NCI-H1417 (cell line): ENCODE measurements around the gene OSBPL1A.

Experiments
- DNase-seq, 3 experiments: peaks; one replicate each; lab custom pipeline; 2025; lab: John Stamatoyannopoulos, UW

OSBPL1A gene

DNA sequence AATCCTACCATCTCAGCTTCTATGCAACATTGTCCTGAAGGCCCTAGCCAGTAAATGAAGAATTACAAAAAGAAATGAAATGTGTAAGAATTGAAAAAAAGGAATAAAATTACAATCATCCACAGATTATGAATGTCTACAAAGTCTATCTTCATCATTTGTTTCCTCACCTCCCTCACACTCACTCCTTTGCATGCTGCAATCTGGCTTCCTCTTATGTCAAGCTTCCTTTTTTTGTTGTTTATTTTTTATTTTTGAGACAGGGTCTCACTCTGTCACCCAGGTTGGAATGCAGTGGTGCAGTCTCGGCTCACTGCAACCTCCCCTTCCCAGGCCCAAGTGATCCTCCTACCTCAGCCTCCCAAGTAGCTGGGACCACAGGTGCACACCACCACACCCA lies 129.7 kb downstream of the OSBPL1A start:
- no peak for DNase-seq

DNA sequence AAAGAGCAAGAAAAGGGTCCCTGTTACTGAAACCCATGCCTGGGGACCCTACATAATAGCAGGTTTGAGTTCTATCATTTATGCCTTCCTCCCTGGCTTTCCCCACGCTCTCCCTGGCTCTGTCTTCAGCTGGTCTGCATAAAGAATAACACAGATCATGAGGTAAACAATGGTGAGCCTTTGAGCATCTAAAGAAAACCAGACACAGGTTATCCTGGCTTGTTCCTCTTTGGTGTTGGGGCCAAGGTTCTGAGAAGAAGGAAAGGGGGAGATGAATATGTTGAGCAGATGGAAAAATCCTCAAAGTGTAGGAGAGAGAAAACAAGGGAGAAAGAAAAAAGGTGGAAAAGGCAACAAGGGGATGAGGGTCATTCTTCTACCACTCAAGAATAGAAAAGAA lies 131.5 kb downstream of the OSBPL1A start:
- no peak for DNase-seq

DNA sequence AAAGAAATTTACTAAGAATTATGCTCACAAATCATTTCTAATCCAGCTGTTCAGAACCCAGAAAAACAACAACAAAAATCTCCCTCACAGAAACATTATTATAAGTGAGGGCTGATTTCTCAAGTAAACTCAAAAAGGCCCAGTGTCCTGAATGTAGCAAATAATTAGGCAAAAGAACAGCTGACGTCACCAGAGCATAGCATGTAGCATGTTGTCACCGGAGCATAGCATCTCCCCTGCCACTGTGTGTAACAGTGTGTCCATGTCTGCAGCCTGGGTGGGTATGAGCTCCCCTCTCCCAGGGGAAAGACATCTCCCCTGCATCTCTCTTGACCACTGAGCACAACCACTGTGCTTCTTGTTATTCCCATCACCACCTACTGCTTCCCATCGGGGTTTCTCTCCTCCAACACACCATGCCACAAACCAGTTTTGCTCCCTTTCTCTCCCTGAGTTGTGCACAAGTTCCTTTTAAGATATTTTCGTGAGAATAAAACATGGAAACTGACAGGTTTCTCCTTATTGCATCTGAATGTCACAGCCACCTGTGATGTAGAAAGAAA lies 132.0 kb downstream of the OSBPL1A start:
- DNase-seq, result no peak

DNA sequence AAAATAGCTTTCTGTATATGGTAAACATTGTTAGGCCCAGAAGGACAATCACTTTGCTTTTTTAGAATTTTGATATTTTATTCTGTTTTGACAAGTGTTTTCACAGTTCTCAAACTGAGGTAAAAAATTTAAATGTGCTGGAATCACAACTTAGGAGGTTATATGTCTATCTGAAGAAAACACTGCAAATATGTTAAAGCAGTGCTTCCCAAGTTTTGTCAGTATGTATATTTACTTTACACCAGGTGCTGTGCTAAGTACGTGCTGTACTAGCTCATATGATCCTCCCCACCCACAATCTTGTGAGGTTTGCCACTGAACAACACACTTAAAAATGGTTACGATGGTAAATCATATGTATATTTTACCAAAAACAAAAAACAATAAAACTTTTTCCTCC lies 134.6 kb downstream of the OSBPL1A start:
- no peak for DNase-seq

DNA sequence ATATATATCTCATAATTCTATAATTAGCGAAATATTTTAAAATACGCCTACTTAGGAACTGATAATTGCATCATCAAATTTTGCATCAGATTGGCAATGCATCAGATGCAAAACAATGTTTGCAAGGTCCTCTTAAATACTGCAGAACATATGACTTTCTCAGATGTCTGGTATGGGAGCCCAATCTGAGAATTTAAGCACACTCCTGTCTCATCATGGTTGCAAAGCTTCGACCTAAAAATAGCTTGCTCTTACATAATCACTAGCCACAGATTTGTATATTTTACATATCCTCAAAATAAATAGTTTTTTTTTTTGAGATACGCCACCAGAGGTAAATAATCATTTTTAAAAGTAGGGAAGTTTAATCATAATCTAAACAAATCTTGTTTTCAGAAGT lies 135.5 kb downstream of the OSBPL1A start:
- no peak for DNase-seq

DNA sequence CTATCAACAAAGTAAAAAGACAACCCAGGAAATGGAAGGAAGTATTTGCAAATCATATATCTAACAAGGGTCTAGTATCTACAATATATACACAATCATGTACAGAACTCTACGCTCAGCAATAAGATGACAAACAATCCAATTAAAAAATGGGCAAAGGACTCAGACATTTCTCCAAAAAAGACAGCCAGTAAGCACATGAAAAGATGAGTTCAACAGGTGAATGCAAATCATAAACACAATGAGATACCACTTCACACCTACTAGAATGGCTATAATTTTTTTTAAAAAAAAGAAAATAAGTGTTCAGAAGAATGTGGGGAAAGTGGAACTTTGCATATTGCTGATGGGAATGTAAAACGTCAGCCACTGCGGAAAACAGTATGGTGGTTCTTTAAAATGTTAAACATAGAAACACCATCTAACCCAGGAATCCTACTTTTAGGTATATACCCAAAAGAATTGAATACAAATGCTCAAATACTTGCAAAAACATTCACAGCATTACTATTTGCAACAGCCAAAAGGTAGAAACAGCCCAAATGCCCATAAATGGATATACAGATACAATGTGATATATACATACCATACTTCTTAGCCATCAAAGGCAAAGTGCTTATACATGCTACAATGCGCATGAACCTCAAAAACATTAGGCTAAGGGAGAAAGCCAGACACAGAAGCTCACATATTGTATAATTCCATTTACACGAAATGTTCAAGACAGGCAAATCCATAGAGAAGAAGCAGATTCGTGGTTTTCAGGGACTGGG lies 137.6 kb downstream of the OSBPL1A start:
- DNase-seq, result no peak

DNA sequence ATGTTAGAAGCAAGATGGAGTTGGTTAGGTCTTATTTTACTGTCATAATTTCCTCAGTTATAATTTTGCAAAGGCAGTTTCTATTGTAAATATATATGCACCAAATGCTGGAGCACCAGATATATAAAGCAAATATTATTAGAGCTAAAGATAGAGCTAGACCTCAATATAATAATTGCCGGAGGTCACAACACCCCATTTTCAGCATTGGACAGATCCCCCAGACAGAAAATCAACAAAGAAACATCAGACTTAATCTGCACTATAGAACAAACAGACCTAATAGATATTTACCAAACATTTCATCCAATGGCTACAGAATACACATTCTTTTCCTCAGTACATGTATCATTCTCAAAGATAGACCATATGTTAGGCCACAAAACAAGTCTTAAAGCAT lies 143.6 kb downstream of the OSBPL1A start:
- DNase-seq, result peak in 1 of 3 experiments; percentile 6

DNA sequence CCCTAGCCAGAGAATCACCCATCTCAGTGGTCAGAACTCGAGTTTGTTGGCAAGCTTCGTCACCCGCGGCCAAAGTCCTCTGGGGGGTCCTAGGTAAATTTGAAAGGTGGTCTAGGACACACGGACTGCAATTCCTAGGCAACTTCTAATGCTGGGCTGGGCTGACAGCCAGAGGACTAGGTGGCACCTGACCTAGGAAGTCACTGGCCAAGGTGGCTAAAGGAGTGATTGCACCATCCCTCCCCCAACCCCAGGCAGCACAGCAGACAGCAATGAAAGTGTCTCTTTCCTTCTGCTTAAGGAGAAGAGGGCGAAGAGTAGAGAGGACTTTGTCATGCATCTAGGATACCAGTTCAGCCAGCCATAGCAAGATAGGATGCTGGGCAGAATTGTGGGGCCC lies 147.9 kb downstream of the OSBPL1A start:
- DNase-seq, result no peak

DNA sequence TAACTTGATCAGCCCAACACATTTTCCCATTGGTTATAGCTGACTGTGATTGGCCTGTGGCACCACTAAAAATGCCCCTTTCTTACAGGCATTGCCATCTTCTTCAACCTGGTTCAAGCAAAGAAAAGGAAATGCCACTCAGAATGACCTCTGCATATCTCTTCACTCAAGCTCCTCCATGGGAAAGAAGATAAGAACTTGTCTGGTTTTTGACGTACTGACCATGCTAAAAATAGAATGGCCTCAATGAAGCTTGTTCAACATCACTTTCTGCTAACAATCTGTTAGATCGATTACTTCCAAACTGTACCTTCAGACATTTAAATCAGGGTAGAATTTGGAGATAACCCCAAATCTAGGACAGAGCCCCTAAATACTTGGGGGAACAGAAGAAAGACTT lies 149.3 kb downstream of the OSBPL1A start:
- DNase-seq, result no peak

DNA sequence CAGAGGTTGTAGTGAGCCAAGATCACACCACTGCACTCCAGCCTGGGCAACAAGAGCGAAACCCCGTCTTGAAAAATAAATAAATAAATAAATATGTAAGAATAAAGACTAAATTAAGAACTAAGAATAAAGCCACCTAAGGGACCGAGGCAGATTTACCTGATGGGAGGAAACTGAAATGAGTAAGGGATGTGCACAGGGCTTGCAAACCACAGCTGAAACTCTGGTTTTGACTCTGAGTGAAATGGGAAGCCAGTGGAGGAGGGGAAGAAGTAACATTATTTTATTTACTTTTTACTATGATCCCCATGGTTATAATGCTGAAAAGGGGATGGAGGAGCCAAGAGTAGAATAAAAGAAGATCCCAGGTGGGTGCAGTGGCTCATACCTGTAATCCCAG lies 151.5 kb downstream of the OSBPL1A start:
- DNase-seq, result no peak

DNA sequence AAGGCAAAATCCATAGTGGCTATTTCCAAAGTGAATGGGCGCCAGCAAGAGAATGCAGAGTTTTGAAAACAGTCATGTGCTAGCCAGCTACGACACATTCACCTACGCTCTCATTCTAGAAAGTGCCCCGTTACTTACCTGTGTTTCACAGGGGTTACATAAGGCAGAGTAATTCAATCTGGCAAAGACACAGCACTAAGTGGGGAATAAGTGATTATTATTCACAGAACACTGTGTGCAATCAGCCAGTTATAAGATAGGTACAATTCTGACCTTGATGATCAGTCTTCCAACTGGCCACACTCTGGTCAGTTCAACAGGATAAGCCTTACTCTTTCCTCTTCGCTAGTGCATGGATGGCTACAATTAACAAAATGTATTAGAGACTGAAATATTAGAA lies 152.9 kb downstream of the OSBPL1A start:
- DNase-seq, result no peak

DNA sequence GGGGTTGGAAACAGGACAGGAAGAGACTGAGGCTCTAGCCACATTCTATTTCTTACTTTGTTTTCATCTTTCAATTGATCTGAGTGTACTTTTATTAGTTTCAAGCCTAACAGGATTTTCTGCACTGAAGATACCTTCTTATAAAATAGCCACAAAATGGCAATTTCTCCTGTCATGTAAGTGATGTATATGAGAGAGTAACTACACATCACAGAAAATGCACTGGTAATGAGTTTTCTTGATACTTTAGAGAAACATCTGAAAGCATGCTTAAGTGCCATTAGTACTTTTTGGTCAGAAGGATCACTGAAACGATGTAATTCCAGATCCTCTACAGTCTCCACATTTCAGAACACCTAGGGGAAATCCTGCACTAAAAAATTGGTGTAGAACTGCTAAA lies 153.9 kb downstream of the OSBPL1A start:
- DNase-seq, result no peak

DNA sequence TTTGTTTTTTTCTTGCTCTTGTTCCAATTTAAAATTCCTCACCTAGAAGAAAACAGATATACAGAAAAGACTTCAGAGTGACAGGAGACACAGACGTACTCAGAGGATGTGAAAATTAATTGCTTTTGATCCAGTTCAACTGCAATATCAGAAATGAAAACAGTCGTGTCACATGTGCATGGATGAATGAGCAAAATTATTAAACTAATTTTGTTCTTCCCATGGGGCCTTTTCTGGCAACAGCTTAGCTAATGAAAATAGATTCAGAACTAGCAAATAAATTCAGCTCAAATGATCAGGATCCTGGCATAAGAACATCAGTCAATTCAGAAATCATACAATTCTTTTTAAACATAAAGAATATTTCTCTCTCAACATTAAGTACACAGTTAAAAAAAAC lies 158.3 kb downstream of the OSBPL1A start:
- peak in 1 of 3 experiments; percentile 48 for DNase-seq

DNA sequence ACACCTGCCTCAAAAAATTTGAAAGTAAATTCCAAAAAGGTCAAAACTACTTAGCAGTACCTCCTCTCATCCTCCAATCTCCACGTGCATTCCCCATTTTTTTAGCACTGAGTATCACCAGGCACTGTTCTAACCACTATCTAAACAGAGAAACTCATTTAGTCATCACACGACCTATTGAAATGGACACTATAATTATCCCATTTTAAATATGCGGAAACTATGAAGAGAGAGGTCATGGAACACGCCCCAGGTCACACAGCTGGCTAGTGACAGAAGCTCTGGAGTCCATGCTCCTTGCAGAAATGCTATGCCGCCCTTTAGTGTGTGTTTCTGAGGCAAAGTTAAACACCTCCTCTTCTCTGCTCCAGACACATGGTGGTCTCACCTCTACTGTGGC lies 159.2 kb downstream of the OSBPL1A start:
- DNase-seq, result peak in 2 of 3 experiments; percentile 14 to 52

DNA sequence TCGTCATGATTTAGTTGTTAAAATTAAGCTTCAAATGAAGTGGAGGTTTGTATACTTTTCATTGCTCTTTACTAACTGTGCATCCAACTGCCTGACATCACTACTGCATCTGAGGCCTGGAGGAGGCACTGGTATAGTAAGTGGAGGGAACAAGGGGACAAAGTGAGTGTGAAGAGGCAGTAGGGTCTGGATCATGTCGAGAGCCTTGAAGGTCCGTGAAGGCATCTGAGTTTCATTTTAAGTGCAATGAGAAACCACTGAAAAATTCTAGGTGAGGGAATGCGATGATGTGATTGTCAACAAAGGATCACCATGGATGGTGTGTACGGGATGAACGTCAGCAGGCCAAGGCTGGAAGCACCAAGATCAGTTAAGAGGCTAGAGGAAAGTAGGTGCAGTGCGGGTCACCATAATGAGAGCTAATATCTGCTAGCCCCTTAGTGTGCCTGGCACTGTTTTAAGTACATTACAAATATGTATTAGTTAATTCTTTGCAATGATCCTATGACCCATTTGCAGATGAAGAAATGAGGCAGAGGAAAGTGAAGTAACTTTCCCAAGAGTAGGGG lies 162.7 kb downstream of the OSBPL1A start:
- no peak for DNase-seq

DNA sequence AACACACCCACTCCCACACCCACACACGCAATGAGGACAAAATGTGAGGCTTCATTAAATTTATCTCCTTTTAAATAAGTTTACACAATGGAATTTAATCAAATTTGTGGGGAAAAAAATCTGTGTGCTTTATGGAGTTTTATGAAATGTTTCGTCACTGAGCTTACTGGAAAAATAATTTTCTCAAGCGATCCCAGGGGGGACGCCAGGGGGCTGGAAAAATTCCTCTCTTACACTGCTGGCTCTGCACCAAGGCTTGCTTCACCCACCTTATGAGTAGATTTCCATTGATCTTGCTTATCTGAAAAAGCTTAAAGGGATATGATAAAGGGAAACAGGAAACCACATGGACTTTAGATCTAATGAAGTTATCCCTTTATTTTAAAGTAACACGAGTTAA lies 163.3 kb downstream of the OSBPL1A start:
- no peak for DNase-seq

DNA sequence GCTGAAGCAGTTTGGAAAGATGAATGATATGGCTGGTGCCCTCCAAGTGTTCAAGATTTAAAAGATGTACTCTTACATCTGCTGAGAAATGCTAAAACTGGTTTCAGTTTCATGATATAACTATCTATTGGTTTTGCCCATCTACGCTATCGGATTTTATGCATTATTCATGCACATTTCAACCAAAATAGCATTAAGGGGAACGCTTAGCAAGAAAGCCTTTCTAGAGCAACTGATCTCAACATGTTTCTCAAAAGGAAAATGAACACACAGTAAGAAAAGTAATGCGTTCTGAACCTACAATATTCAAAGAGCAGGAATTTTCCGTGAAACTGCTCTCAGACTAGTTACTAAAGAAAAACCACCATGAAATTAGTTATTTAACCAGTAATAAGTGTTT lies 164.8 kb downstream of the OSBPL1A start:
- no peak for DNase-seq

DNA sequence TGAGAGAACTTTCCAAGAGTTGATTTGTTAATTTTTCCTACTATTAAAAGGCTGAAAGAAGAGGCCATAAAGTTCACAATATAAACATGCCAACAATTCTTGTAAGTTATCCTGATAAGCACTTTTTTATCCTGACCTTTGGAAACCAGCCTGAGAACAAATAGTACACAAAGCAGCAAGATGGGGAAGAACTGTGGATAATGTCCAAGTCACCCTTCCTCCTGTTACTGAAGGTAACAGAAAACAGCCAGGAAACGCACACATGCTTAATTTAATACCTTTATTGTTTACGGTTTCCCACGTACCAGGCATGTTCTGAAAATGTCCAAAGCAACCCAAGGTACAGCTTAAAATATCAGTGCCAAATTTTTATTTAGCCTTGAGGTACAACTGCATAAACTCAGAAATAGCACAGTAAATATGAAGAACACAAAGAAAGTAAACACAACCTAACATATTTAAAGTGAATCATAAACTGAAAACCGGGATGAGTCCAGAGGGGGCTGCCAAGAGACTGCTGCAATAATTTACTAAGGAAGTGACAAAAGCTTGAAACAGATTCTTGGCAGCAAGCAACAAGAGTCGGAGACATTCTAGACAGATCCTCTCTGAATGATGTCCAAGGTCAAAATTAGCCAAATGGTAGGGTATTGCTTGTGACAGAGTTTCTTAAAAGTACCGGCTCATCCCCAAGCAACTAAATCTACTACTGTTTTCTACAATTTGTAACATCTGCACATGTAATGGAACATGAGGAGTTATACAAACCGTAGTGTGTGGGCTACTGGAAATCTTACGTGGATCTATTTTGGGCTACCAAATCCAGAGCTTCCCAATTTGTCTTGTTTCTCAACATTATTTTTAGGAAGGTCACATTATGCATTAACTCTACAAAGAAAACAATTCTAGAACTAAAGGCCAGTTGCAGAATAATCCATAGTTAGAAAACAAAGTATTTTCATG lies 165.6 kb downstream of the OSBPL1A start:
- DNase-seq, result no peak

DNA sequence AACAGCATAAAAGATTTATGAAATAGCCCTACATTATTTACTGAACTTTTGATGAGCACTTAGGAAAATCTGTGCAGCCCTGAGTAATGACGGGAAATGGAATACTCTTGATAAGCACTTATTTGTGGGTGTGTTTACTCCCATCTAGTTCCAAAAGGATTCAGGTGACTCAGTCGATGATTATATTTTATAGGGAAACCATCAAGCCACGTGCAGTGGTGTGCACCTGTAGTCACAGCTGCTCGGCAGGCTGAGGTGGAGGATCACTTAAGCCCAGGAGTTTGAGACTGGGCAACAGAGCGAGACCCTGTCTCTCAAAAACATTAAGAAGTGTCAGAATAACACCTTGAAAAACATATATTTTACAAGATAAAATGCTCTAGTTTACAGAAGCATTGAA lies 166.9 kb downstream of the OSBPL1A start:
- peak in 1 of 3 experiments; percentile 31 for DNase-seq

DNA sequence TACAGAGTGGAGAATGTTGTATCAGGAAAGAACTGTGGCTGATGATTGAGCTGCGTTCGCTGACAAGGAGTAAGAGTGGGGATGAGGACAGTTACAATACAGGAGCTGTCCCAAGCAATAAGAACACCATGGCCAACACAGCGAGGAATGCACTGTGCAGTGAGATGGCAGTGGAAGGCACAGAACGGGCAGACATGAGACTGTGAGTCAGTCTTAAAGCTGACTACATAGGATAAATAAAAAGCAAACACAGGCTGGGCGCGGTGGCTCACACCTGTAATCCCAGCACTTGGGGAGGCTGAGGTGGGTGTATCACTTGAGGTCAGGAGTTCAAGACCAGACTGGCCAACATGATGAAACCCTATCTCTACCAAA lies 169.0 kb downstream of the OSBPL1A start:
- DNase-seq, result no peak

DNA sequence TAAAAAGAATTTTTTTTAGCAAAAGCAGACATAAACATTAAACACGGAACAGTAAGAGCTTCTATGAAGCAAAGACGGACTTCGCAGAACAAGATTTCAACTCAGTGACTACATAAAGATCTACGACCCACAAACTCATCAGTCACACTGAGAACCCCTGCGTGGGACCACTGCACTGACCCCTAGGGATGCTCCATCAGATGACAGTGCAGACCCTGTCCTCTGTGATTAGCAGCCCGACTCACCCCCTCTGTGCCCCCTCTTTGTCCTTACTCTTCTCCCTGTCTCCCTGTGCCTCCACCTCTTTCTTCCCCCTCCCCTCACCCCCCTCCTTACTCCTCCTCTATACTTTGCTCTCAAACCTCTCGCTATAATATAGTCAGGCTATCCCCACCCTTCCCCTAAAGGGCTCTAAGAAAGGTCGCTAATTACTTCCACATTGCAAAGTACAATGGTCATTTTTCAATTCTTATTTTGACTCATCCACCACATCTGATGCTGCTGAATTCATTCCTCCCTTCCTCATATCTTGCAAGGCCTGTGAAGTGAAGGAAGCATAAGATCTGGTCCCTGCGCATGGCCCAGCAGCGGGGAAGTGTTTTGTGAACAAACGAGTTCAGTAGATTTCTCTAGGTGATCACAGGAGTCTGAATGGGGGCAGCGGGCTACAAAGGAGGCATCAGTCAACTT lies 169.5 kb downstream of the OSBPL1A start:
- no peak for DNase-seq

DNA sequence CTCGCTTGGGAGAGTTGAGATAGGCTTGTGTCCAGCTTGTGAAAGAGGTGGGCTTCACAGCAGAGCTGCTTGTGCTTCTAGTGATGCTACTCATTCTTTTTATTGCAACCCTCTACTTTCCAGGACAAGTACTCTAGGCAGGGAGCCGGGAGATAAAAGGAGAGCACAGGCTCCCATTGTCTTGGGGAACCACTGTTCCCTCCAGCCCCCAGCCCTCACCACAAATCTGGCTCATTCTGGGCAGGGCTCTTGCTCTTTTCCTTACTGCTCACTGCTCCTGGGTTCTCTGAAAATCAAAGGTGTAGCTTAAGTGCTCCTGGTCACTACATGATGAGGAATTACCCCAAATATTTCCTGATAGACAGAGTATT lies 177.3 kb downstream of the OSBPL1A start:
- no peak for DNase-seq
